IMR-90 (cell line): Measurements from ENCODE around the gene EXO1. TPM values are rescaled to one million over a fixed set of nuclear protein-coding genes. Genes with fewer than 3 reads are reported as not detected.

Experiments used
- ATAC-seq: fragments of 200-7000 bp; cut with Tn5 transposase; 2 replicates; pipeline ENCODE4 v1.9.1; 2020; ENCODE audit warnings: low read depth, mild to moderate bottlenecking, moderate library complexity
- BruUV-seq: library from RNA; stranded (reverse); fragments of 400-500 nt; replicated peaks from 2 replicates; lab custom pipeline; 2021; lab: Mats Ljungman, UMichigan
- CTCF ChIA-PET: fragments of 300-600 bp; formaldehyde crosslinking; extraction: SDS; loops from one replicate; lab custom pipeline; 2021; ENCODE audit warnings: antibody characterized with exemption; lab: Yijun Ruan, JAX
- POLR2A ChIA-PET: fragments of 300-600 bp; sonication (Branson Sonifier 250); formaldehyde crosslinking; loops from one replicate; lab custom pipeline; 2022; ENCODE audit warnings: antibody characterized with exemption; ENCODE audit not compliant: unreplicated experiment; lab: Charles Lee
- DNase-seq: peaks from one replicate; pipeline ENCODE4 v3.0.0; 2013
- H2AFZ ChIP-seq: replicated peaks from 2 replicates; pipeline ENCODE3; 2013; ENCODE audit warnings: low read length, mild to moderate bottlenecking; ENCODE audit not compliant: poor library complexity
- H2AK5ac ChIP-seq: 2 replicates; pipeline ENCODE4 v1.6.1; 2013; ENCODE audit warnings: low read depth, low read length, inconsistent platforms
- H2AK9ac ChIP-seq: replicated peaks from 2 replicates; pipeline ENCODE3; 2013; ENCODE audit warnings: mild to moderate bottlenecking, low read depth, low read length, moderate library complexity; ENCODE audit not compliant: poor library complexity
- H2BK120ac ChIP-seq: 2 replicates; pipeline ENCODE4 v1.6.1; 2013; ENCODE audit warnings: low read depth, low read length, inconsistent platforms
- H2BK15ac ChIP-seq: 3 replicates; pipeline ENCODE4 v1.6.1; 2013; ENCODE audit warnings: low read depth, low read length, inconsistent platforms
- H2BK20ac ChIP-seq: 2 replicates; pipeline ENCODE4 v1.6.1; 2013; ENCODE audit warnings: low read depth, mild to moderate bottlenecking, inconsistent platforms, low read length, moderate library complexity
- H2BK5ac ChIP-seq: 2 replicates; pipeline ENCODE4 v1.6.1; 2013; ENCODE audit warnings: mild to moderate bottlenecking, low read depth, low read length, inconsistent platforms; ENCODE audit not compliant: poor library complexity, severe bottlenecking
- H3K14ac ChIP-seq: replicated peaks from 2 replicates; pipeline ENCODE4 v1.6.1; 2013; ENCODE audit warnings: low read depth, low read length, inconsistent platforms
- H3K18ac ChIP-seq: 2 replicates; pipeline ENCODE4 v1.6.1; 2013; ENCODE audit warnings: low read depth, low read length, control low read depth
- H3K23ac ChIP-seq: 2 replicates; pipeline ENCODE4 v1.6.1; 2013; ENCODE audit warnings: low read depth, low read length, inconsistent platforms
- H3K27ac ChIP-seq: 2 replicates; pipeline ENCODE4 v1.5.1; 2013; ENCODE audit warnings: mild to moderate bottlenecking, control low read depth, low read length; ENCODE audit not compliant: insufficient read depth
- H3K27me3 ChIP-seq: 2 replicates; pipeline ENCODE4 v1.6.1; 2013; ENCODE audit warnings: low read length; ENCODE audit not compliant: control insufficient read depth, insufficient read depth
- H3K36me3 ChIP-seq: 2 replicates; pipeline ENCODE4 v1.6.1; 2013; ENCODE audit warnings: low read length, mixed read lengths; ENCODE audit not compliant: control insufficient read depth, insufficient read depth
- H3K4ac ChIP-seq: 2 replicates; pipeline ENCODE4 v1.6.1; 2013; ENCODE audit warnings: low read depth, low read length, inconsistent platforms
- H3K4me1 ChIP-seq: 2 replicates; pipeline ENCODE4 v1.6.1; 2013; ENCODE audit warnings: low read length, mixed read lengths; ENCODE audit not compliant: control insufficient read depth, insufficient read depth
- H3K4me2 ChIP-seq: 2 replicates; pipeline ENCODE4 v1.6.1; 2013; ENCODE audit warnings: low read depth, mild to moderate bottlenecking, control low read depth, low read length, moderate library complexity
- H3K4me3 ChIP-seq: 2 replicates; pipeline ENCODE4 v1.5.1; 2013; ENCODE audit warnings: low read depth, mild to moderate bottlenecking, control low read depth, low read length, moderate library complexity; ENCODE audit not compliant: insufficient read depth
- H3K56ac ChIP-seq: 2 replicates; pipeline ENCODE4 v1.6.1; 2013; ENCODE audit warnings: low read length, inconsistent platforms; ENCODE audit not compliant: insufficient read depth; ENCODE audit errors: extremely low read depth
- H3K79me1 ChIP-seq, 2 experiments: 2 replicates each; pipeline ENCODE4 v1.6.1; 2013; ENCODE audit warnings: low read length in 2 of 2, inconsistent platforms in 1 of 2, low read depth in 1 of 2
- H3K9ac ChIP-seq: 2 replicates; pipeline ENCODE4 v1.6.1; 2013; ENCODE audit warnings: low read depth, low read length, control low read depth
- H3K9me1 ChIP-seq: 2 replicates; pipeline ENCODE4 v1.6.1; 2013; ENCODE audit warnings: low read length, inconsistent platforms; ENCODE audit not compliant: insufficient read depth
- H3K9me3 ChIP-seq: 2 replicates; pipeline ENCODE4 v1.6.1; 2013; ENCODE audit warnings: low read length; ENCODE audit not compliant: control insufficient read depth, insufficient read depth
- H4K20me1 ChIP-seq: 2 replicates; pipeline ENCODE4 v1.6.1; 2013; ENCODE audit warnings: low read length, inconsistent platforms; ENCODE audit not compliant: insufficient read depth
- H4K5ac ChIP-seq: 2 replicates; pipeline ENCODE4 v1.6.1; 2013; ENCODE audit warnings: mild to moderate bottlenecking, low read depth, low read length, control low read depth
- H4K8ac ChIP-seq, 2 experiments: 2 replicates each; pipeline ENCODE4 v1.6.1; 2013; ENCODE audit warnings: low read depth in 2 of 2, low read length in 2 of 2, control low read depth in 1 of 2, inconsistent platforms in 1 of 2
- H4K91ac ChIP-seq: 2 replicates; pipeline ENCODE4 v1.6.1; 2013; ENCODE audit warnings: low read depth, low read length, inconsistent platforms; ENCODE audit not compliant: insufficient read depth
- RFX5 ChIP-seq: IDR thresholded peaks from 2 replicates; pipeline ENCODE4 v1.8.0; 2012; ENCODE audit warnings: low read depth, mild to moderate bottlenecking, low read length, moderate library complexity
- WGBS, 2 experiments: methylation state at CpG; one replicate each; pipeline versions ENCODE4 v1.1.5 to v1.1.7; 2013; ENCODE audit warnings: missing lambda C conversion rate in 2 of 2; ENCODE audit not compliant: insufficient read length in 1 of 2; ENCODE audit errors: extremely low coverage in 2 of 2; 5-methylcytosine and 5-hydroxymethylcytosine counted together
- dilution Hi-C: fragments of 300-500 bp; cut with HindIII; formaldehyde crosslinking; loops from one replicate; pipeline ENCODE4 v1.14.3; 2018; ENCODE audit warnings: low sequenced_read_pairs; ENCODE audit not compliant: unreplicated experiment
- in situ Hi-C: fragments of 300-500 bp; cut with MboI; formaldehyde crosslinking; loops from 3 replicates; pipeline ENCODE4 v1.14.3; 2019; ENCODE audit warnings: low sequenced_read_pairs, inconsistent platforms, mixed read lengths
- intact Hi-C: fragments of 100-400 bp; cut with micrococcal nuclease; formaldehyde crosslinking; loops from 2 replicates; pipeline ENCODE4 v1.10.0; 2022
- polyA plus RNA-seq, 3 experiments: library from polyadenylated mRNA; depleted of rRNA; stranded (reverse); fragments of >200 nt; gene quantifications; 2 replicates each; pipeline ENCODE4 v1.2.3, GENCODE V29; 2012; ENCODE audit warnings: low replicate concordance in 1 of 3
- total RNA-seq: library from RNA; depleted of rRNA; stranded (reverse); fragments of >200 nt; gene quantifications from 2 replicates; pipeline ENCODE4 v1.2.3, GENCODE V29; 2012

Gene EXO1
- total and polyA plus RNA-seq, 2 of the 4 experiments (the other 2 are of a cell fraction) = 5.1 to 12.9 TPM

DNA sequence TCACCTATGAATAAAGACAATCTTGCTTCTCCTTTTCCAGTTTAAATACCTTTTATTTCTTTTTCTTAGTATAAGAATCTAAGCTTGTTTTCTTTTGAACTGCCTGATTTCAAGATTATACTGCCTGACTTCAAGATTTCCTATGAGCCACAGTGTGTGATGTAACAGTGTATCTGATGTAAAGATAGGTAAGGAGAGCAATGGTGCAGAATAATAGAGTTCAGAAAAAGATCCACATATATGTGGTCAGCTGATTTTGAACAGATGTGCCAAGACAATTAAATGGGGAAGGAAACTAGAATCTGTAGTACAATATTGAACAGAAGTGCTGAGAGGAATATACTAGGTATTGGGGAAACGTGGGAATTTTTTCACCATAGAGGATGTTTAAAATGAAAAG lies 21.0 kb downstream of the EXO1 start:
- no peaks in the 10 kb centered on the region for H4K20me1 ChIP-seq
- H3K23ac ChIP-seq = no peak overlapping the region
- no peak overlapping the region for H2BK120ac ChIP-seq
- H4K91ac ChIP-seq = no peak overlapping the region
- intact Hi-C loops (no loop called here), dilution Hi-C loops (no loop called here), in situ Hi-C loops (no loop called here)
- peaks cover 3% of the 10 kb centered on the region for H3K36me3 ChIP-seq
- H3K14ac ChIP-seq = no peak overlapping the region
- TF ChIP-seq RFX5 = no peak
- no peak overlapping the region for H2AK9ac ChIP-seq
- no peak overlapping the region for H3K56ac ChIP-seq
- H4K5ac ChIP-seq = no peak overlapping the region
- WGBS, 2 experiments = no CpG with 5 or more reads among the region's 1 CpG
- H2BK5ac ChIP-seq = no peak overlapping the region
- no peak overlapping the region for H3K4ac ChIP-seq
- no peak overlapping the region for H2AFZ ChIP-seq
- H3K79me1 ChIP-seq = no peaks in the 10 kb centered on the region
- no peak overlapping the region for H2BK15ac ChIP-seq
- no peaks in the 10 kb centered on the region for H3K4me1 ChIP-seq
- no peak overlapping the region for H4K8ac ChIP-seq
- no peak overlapping the region for H2AK5ac ChIP-seq
- H3K18ac ChIP-seq = no peak overlapping the region
- ChIA-PET POLR2A (no interaction called here), CTCF (no interaction called here)
- BruUV-seq = no TSS peak
- DNase-seq (no peak), ATAC-seq (no peak)
- no peak overlapping the region for H3K9ac ChIP-seq
- no peak overlapping the region for H3K27ac ChIP-seq
- H3K4me2 ChIP-seq = no peak overlapping the region
- no peaks in the 10 kb centered on the region for H3K9me3 ChIP-seq
- 0 out of 2 replicates have a peak, but pooled peaks cover 3% of the 10 kb centered on the region for H3K9me1 ChIP-seq
- no peaks in the 10 kb centered on the region for H3K27me3 ChIP-seq
- H2BK20ac ChIP-seq = no peak overlapping the region
- no peak overlapping the region for H3K4me3 ChIP-seq
